Fibroblast of lung (primary cell): ENCODE data around the gene DDR1. TPM values are rescaled to one million over a fixed set of nuclear protein-coding genes. Genes with fewer than 3 reads are reported as not detected.

ENCODE experiments used
- DNase-seq, 2 donors: peaks; one replicate each; pipeline versions ENCODE4 v3.0.0 to v3.0.0-alpha.2; 2010; ENCODE audit warnings: low read depth in 2 of 2
- H2AFZ ChIP-seq: 2 replicates; pipeline ENCODE4 v1.5.1; 2012; ENCODE audit warnings: low read length, control low read depth, inconsistent platforms
- H3K27ac ChIP-seq: 2 replicates; pipeline ENCODE4 v1.5.1; 2011; ENCODE audit warnings: low read length, control low read depth; ENCODE audit not compliant: insufficient read depth
- H3K27me3 ChIP-seq: 2 replicates; pipeline ENCODE4 v1.5.1; 2011; ENCODE audit warnings: mild to moderate bottlenecking, low read length; ENCODE audit not compliant: control insufficient read depth, insufficient read depth
- H3K36me3 ChIP-seq: 2 replicates; pipeline ENCODE4 v1.5.1; 2011; ENCODE audit warnings: low read length; ENCODE audit not compliant: control insufficient read depth, insufficient read depth
- H3K4me1 ChIP-seq: 2 replicates; pipeline ENCODE4 v1.5.1; 2011; ENCODE audit warnings: low read length; ENCODE audit not compliant: control insufficient read depth, insufficient read depth; ENCODE audit errors: extremely low read depth
- H3K4me2 ChIP-seq: 2 replicates; pipeline ENCODE4 v1.5.1; 2011; ENCODE audit warnings: low read length, control low read depth; ENCODE audit not compliant: insufficient read depth; ENCODE audit errors: extremely low read depth
- H3K4me3 ChIP-seq, 4 experiments: fragments of 200-600 bp in 1 of 4; sonication (generic) in 1 of 4; replicated peaks in 1 of 4; 2 replicates each; pipeline ENCODE4 v1.5.1; 2011 to 2016; ENCODE audit warnings: low read length in 4 of 4, low read depth in 3 of 4, mild to moderate bottlenecking in 3 of 4, control low read depth in 2 of 4, inconsistent platforms in 1 of 4, mixed read lengths in 1 of 4; ENCODE audit not compliant: insufficient read depth in 1 of 4; ENCODE audit errors: control extremely low read depth in 1 of 4
- H3K79me2 ChIP-seq: 2 replicates; pipeline ENCODE4 v1.5.1; 2012; ENCODE audit warnings: mild to moderate bottlenecking, low read length, inconsistent platforms; ENCODE audit not compliant: control insufficient read depth, insufficient read depth
- H3K9ac ChIP-seq: 2 replicates; pipeline ENCODE4 v1.5.1; 2011; ENCODE audit warnings: mild to moderate bottlenecking, low read length, control low read depth; ENCODE audit not compliant: insufficient read depth
- H3K9me3 ChIP-seq: 2 replicates; pipeline ENCODE4 v1.5.1; 2012; ENCODE audit warnings: low read depth, low read length; ENCODE audit not compliant: control insufficient read depth, insufficient read depth
- H4K20me1 ChIP-seq: 2 replicates; pipeline ENCODE4 v1.5.1; 2011; ENCODE audit warnings: low read length; ENCODE audit not compliant: control insufficient read depth, insufficient read depth; ENCODE audit errors: extremely low read depth
- CTCF ChIP-seq, 2 donors: IDR thresholded peaks in 1 of 2; conservative IDR thresholded peaks in 1 of 2; 1 replicate in 1 of 2; 2 replicates in 1 of 2; pipeline ENCODE4 v1.5.1; 2011 to 2012; ENCODE audit warnings: low read length in 2 of 2, control low read depth in 1 of 2, inconsistent platforms in 1 of 2, low read depth in 1 of 2, mild to moderate bottlenecking in 1 of 2
- EZH2 ChIP-seq: IDR thresholded peaks from 2 replicates; pipeline ENCODE4 v1.5.1; 2012; ENCODE audit warnings: low read length, control low read depth, mild to moderate bottlenecking; ENCODE audit errors: missing control alignments
- polyA plus RNA-seq, 2 donors: library from polyadenylated mRNA; depleted of rRNA in 1 of 2; stranded (reverse) in 1 of 2; unstranded in 1 of 2; fragments of >200 nt; gene quantifications; 2 replicates each; pipeline ENCODE4 v1.2.1, GENCODE V29; 2011 to 2012; ENCODE audit warnings: missing spikeins in 1 of 2
- total RNA-seq: library from RNA; depleted of rRNA; stranded (reverse); fragments of >200 nt; gene quantifications from 2 replicates; pipeline ENCODE4 v1.2.1, GENCODE V29; 2014

The DDR1 gene
- total and polyA plus RNA-seq, 2 donors (not counting 1 experiment from before 2014, with no cell fraction given): 10.9 to 17.5 TPM

- H3K9me3 ChIP-seq: no peaks in the 10 kb centered on the region
- H3K4me3 ChIP-seq: no peak overlapping the region
- H3K36me3 ChIP-seq: peaks cover 7% of the 10 kb centered on the region
- no peak overlapping the region for H3K27ac ChIP-seq
- H3K79me2 ChIP-seq: no peaks in the 10 kb centered on the region
- no peak for TF ChIP-seq EZH2
- TF ChIP-seq CTCF (conservative IDR thresholded peaks at IDR 0.05 in 1 of 2, IDR thresholded peaks at IDR 0.05 in 1 of 2; ENCODE audit: low read depth in 1 of 2, low read length in 2 of 2): no peak
- no peak for DNase-seq
- no peaks in the 10 kb centered on the region for H3K27me3 ChIP-seq
- H3K4me1 ChIP-seq: no peaks in the 10 kb centered on the region
- no peak overlapping the region for H2AFZ ChIP-seq
- no peaks in the 10 kb centered on the region for H4K20me1 ChIP-seq
- H3K9ac ChIP-seq: no peak overlapping the region
- no peak overlapping the region for H3K4me2 ChIP-seq
Measured at GRCh38 chr6:30894381-30894780, 10.1 kb downstream of the DDR1 start.

GRCh38 chr6:30894935-30895334 lies 10.6 kb downstream of the DDR1 start:
- Histone ChIP-seq H3K79me2 (no peaks in the 10 kb centered on the region), H3K36me3 (peaks cover 7% of the 10 kb centered on the region), H3K4me1 (no peaks in the 10 kb centered on the region), H3K4me2 (no peak overlapping the region), H3K27me3 (no peaks in the 10 kb centered on the region), H3K9ac (no peak overlapping the region), H3K27ac (no peak overlapping the region), H4K20me1 (no peaks in the 10 kb centered on the region), H3K9me3 (no peaks in the 10 kb centered on the region), H3K4me3 (no peak overlapping the region), H2AFZ (no peak overlapping the region)
- no peak for TF ChIP-seq CTCF (conservative IDR thresholded peaks at IDR 0.05 in 1 of 2, IDR thresholded peaks at IDR 0.05 in 1 of 2; ENCODE audit: low read depth in 1 of 2, low read length in 2 of 2)
- no peak for TF ChIP-seq EZH2
- DNase-seq: no peak

- Histone ChIP-seq H3K79me2 (no peaks in the 10 kb centered on the region), H3K4me3 (no peak overlapping the region), H3K4me1 (no peaks in the 10 kb centered on the region), H3K27me3 (no peaks in the 10 kb centered on the region), H4K20me1 (no peaks in the 10 kb centered on the region), H3K27ac (no peak overlapping the region), H3K4me2 (no peak overlapping the region), H3K9me3 (no peaks in the 10 kb centered on the region), H3K36me3 (peaks cover 7% of the 10 kb centered on the region), H3K9ac (no peak overlapping the region), H2AFZ (no peak overlapping the region)
- TF ChIP-seq CTCF (conservative IDR thresholded peaks at IDR 0.05 in 1 of 2, IDR thresholded peaks at IDR 0.05 in 1 of 2; ENCODE audit: low read depth in 1 of 2, low read length in 2 of 2): no peak
- no peak for TF ChIP-seq EZH2
- DNase-seq: no peak
Measured at GRCh38 chr6:30895343-30895742, 11.0 kb downstream of the DDR1 start.
